Limb (tissue), 2 donors: ENCODE data around the gene INHBB.
"Not testable (repeated sequence)": the region's sequence is repeated elsewhere in the genome, so short reads cannot be mapped to it uniquely, and the experiment has no call there.

Source experiments
- DNase-seq, 2 donors: peaks; one replicate each; pipeline ENCODE4 v3.0.0-alpha.2; 2016; ENCODE audit errors: extremely low spot score in 2 of 2

The INHBB gene

DNA sequence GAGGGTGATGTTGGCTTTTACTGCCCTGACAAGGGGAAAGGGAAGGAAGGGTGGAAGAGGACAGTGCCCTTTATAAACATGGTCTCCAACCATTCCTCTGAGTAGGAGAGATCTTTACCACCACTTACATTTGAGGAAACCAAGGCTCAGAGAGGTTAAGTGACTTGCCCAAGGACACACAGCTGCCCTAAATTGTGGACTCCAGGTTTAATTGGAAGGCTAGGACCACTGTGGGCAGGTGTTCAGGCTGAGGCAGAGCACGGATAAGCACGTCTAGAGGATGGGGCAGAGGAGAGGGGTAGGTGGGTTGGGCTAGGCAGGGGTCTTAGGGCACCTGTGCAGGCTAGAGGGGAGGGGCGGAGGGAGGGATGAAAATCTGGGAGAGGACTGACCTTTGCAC, 32.7 kb downstream of the INHBB start:
- no peak for DNase-seq

- no peak for DNase-seq
Observed at GRCh38 chr2:120379916-120380893, 34.3 kb downstream of the INHBB start.

DNA sequence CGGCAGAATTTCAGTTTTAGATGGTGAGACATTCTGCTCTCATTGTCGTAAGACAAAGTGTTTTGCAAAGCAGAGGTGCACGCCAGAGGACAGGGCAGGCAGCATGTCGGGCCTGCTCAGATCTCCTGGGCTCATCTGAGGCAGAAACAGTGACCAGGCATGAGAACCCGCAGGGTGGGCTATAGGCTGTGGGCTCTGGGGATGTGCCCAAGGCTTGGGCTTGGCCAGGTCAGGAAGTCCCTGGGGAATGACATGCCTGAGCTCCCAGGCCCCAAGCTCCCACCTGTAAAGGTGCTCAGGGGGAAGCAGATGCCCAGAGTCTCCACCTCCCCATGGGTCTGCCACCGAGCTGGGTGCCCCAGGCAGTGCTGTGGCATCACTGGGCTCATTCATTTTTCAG, 35.3 kb downstream of the INHBB start:
- no peak for DNase-seq

GRCh38 chr2:120381661-120382060, 35.7 kb downstream of the INHBB start:
- DNase-seq: no peak

GRCh38 chr2:120382541-120383144, 36.7 kb downstream of the INHBB start:
- no peak for DNase-seq

- no peak for DNase-seq
Observed at GRCh38 chr2:120383191-120383590, 37.3 kb downstream of the INHBB start.

GRCh38 chr2:120383631-120384340, 37.9 kb downstream of the INHBB start:
- no peak for DNase-seq

DNA sequence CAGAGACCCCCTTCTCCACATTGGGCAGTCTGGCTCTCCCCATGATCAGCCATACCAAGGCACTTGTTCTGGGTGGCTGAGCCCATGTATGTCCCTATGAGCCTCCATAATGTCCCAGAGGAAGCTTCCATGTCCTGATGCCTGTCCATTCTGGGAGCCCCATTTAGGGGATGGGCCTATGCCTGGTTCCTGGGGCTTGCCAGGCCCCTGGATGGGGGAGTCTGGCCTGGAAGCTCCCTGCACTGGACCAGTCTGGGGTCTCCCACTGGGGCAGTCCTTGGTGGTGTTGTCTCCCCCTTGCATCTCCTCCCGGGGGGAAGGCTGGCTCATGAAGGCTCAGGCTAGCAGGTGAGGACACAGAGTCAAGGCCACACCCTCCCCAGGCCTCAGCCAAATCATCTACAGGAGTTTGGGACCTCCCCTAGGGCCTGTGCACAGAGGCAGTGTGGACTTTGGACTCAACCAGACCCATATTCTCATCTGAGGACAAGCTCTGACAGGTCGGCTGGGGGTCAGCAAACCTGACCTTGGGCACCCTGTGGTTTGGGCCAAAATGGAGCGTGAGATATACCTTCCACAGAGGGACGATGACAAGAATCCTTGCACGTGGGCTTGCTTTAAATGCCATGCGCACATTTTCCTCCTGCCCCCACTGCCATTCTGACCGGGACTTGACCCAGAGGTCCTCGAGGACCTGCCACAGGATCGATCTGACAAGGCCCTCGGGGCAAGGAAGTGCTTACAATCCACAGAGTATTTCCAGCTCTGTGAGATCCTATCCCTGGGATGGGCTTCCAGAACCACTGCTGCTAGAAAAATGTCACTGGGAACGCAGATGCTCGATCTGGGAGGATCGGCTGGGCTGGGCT, 38.8 kb downstream of the INHBB start:
- DNase-seq: no peak

DNA sequence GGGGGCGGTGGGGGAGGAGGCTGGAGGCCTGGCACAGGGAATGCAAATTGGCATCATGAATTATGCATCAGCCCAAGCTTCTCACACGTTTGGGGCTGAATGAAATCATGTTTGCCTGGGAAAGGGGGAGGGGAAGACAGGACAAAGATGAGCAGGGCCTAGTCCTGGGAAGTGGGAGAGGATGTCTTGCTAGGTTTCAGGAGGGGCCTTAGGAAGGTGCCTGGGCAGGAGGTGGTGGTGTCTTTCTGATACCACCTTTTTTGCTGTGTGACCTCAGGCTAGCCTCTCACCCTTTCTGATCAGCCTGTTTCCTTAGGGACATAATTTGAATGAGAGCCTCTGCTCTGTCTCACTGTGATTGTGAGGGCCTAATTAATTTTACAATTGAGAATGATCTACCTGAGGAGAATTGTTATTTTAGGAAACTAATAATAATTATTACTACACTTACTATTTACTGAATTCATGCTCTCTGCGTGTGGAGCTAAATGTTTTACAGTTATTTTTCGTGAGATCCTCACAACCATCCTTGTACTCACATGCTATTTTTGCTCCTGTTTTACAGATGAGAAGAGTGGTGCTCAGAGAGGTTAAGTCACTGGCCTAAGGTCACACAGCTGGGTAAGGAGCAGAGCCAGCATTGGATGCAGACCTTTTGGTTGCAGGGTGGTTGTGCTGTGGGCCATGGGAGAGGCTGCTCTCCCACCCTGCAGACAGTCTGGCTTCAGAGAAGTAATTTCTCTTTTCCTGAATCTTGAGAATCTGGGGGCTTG, 39.6 kb downstream of the INHBB start:
- no peak for DNase-seq

DNA sequence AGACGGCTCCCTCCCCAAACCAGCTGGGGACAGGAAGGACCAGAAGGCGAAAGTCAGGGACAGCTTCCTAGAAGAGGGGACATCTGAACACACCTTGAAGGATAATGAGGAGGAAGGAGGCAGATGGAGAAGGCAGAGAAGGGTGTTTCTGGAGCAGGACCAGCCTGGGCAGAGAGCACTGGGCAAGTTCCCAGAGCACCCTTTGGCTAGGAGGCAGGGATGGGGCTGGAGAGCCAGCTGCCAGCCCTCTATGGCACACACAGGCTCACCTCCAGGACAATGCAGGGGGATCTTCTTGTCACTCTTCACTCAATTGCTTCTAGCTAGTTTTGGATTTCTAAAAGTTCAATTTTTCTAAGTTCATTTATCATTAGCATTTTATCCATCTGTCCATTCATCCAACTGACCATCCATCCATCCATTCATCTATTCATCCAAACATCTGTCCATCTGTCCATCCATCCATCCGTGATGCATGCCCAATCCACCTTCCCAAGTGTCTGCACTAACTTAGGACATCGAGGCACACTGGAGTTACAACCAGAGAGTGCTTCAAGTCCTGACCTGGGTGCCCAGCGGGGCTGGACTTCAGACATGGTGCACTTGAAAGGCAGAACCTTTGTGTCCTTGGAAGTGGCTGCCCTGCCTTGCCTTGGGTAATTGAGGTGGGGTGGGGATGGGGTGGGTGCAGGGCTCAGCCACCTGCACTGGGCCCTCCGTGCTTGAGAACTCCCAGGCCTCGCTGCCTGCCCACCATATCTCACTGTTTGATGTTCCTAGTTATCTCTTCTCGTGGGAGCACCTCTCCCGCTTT, 42.5 kb downstream of the INHBB start:
- peak in 1 of 2 donors; percentile 17 for DNase-seq

GRCh38 chr2:120389036-120389391, 43.1 kb downstream of the INHBB start:
- DNase-seq: peak in 1 of 2 donors; percentile 12

DNA sequence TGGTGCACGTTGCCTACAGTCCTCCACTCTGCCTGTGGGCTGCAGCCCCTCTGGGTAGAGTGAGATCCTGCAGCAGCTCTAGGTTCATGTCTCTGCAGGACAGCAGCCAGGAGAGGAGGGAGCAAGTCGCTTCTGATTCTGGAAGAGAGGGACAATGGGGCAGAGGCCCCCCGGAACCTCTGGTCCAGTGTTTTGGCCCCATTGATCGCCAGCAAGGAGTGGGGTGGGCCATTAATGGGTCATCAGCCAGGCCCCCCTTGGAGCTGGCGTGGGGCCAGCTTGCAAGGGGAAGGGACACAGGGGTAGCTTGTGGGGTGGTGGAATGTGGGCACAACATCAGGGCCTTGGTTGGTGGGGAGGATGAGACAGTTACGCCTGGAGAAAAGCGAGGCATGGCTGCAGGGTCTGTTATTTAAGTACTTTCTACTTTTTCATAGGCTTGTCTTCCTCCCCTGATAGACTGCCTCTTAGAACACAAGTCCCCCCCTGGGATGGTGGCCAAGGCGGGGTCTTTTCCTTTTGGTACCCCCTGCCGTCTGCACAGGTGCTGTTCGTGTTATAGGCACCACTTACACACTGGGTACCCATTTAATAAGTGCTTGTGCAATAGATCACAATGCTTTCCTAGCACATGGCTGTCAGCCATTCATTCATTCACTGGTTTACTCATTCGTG, 44.6 kb downstream of the INHBB start:
- peak in 1 of 2 donors; percentile 23 for DNase-seq

DNA sequence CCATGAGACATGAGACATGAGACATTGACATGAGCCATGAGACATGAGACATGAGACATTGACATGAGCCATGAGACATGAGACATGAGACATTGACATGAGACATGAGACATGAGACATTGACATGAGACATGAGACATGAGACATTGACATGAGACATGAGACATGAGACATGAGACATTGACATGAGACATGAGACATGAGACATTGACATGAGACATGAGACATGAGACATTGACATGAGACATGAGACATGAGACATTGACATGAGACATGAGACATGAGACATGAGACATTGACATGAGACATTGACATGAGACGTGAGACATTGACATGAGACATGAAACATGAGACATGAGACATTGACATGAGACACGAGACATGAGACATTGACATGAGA, 45.4 kb downstream of the INHBB start:
- DNase-seq: not testable (repeated sequence)

- peak in 1 of 2 donors; percentile 29 for DNase-seq
Observed at GRCh38 chr2:120391911-120392665, 46.2 kb downstream of the INHBB start.

DNA sequence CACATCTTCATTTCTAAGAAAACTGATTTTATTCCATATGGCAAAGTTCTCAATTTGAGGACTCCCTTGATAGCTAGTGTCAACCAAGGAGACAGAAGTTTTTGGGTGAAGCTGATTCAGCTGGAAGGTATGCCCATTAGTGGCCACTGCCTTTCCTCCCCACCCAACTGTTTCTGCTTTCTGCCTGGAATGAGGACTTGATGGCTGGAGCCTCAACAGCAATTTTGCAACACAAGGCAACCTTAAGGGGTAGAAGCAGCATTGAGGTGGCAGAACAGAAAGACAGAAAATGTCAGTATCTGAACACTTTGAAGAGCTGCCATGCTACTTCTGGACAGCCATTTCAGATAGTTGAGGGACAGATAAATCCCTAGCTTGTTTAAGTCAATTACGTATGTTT, 47.0 kb downstream of the INHBB start:
- DNase-seq: no peak

DNA sequence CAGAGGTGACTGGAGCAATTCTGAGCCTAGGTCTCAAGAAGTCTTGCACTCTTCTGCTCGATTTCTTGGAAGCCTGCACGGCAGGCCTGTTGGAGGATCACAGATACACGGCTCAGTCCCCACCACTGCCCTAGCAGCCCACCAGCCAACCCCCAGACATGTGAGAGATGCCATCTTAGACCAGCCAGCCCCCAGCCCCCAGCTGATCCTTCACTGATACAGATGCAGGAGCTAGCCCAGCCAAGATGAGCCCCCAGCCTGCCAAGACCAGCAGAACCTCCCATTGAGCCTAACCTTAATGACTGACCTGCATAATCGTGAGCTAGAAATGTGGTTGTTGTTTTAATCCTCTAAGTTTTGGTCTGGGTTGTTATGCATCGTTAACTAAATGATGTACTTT, 47.5 kb downstream of the INHBB start:
- peak in 1 of 2 donors; percentile 11 for DNase-seq

- peak in 1 of 2 donors; percentile 17 for DNase-seq
Observed at GRCh38 chr2:120394764-120395163, 48.8 kb downstream of the INHBB start.
